ENCODE measurements around the gene ANKS1A. TPM values are rescaled to one million over a fixed set of nuclear protein-coding genes. Genes with fewer than 3 reads are reported as not detected.

The ANKS1A gene
- polyA plus RNA-seq, 4 donors = 6.5 to 29.9 (median 10.8) TPM

- Histone ChIP-seq H3K36me3 (ENCODE audit: control insufficient read depth in 3 of 3, insufficient read depth in 2 of 3, low read depth in 1 of 3, low read length in 3 of 3) (peaks cover 0 to 77% (median 5%) of the 10 kb centered on the region in 3 donors), H3K27me3 (ENCODE audit: control insufficient read depth in 3 of 3, insufficient read depth in 3 of 3, low read length in 3 of 3) (no peaks in the 10 kb centered on the region), H3K9me3 (ENCODE audit: control insufficient read depth in 2 of 2, insufficient read depth in 1 of 2, low read depth in 1 of 2, low read length in 1 of 2) (no peaks in the 10 kb centered on the region), H3K4me3 (ENCODE audit: low read depth in 1 of 3, low read length in 3 of 3) (no peak overlapping the region), H3K27ac (ENCODE audit: low read depth in 1 of 3, low read length in 2 of 3) (no peak overlapping the region), H3K4me1 (ENCODE audit: control insufficient read depth in 3 of 3, insufficient read depth in 2 of 3, low read depth in 1 of 3, low read length in 2 of 3) (no peaks in the 10 kb centered on the region)
- 91 to 96% (median 93%) methylated on average over 10 of the region's 10 CpGs for whole genome bisulfite sequencing, 3 donors
- FAIRE-seq (no peak), DNase-seq (no peak)
These were observed 184.2 kb downstream of the ANKS1A start for GRCh38 chr6:35073211-35073610.

- 93 to 95% (median 93%) methylated on average over 20 of the region's 20 CpGs for WGBS, 3 donors
- no peaks in the 10 kb centered on the region for H3K4me1 ChIP-seq (ENCODE audit: control insufficient read depth in 3 of 3, insufficient read depth in 2 of 3, low read depth in 1 of 3, low read length in 2 of 3)
- H3K4me3 ChIP-seq (ENCODE audit: low read depth in 1 of 3, low read length in 3 of 3) = no peak overlapping the region
- H3K36me3 ChIP-seq (ENCODE audit: control insufficient read depth in 3 of 3, insufficient read depth in 2 of 3, low read depth in 1 of 3, low read length in 3 of 3) = peaks cover 0 to 77% (median 5%) of the 10 kb centered on the region in 3 donors
- no peaks in the 10 kb centered on the region for H3K9me3 ChIP-seq (ENCODE audit: control insufficient read depth in 2 of 2, insufficient read depth in 1 of 2, low read depth in 1 of 2, low read length in 1 of 2)
- no peaks in the 10 kb centered on the region for H3K27me3 ChIP-seq (ENCODE audit: control insufficient read depth in 3 of 3, insufficient read depth in 3 of 3, low read length in 3 of 3)
- H3K27ac ChIP-seq (ENCODE audit: low read depth in 1 of 3, low read length in 2 of 3) = no peak overlapping the region
- FAIRE-seq = no peak
- DNase-seq = no peak
These were observed 184.9 kb downstream of the ANKS1A start for GRCh38 chr6:35073766-35074471.

- no peak overlapping the region for H3K27ac ChIP-seq (ENCODE audit: low read depth in 1 of 3, low read length in 2 of 3)
- H3K27me3 ChIP-seq (ENCODE audit: control insufficient read depth in 3 of 3, insufficient read depth in 3 of 3, low read length in 3 of 3) = no peaks in the 10 kb centered on the region
- H3K4me1 ChIP-seq (ENCODE audit: control insufficient read depth in 3 of 3, insufficient read depth in 2 of 3, low read depth in 1 of 3, low read length in 2 of 3) = no peaks in the 10 kb centered on the region
- no peak overlapping the region for H3K4me3 ChIP-seq (ENCODE audit: low read depth in 1 of 3, low read length in 3 of 3)
- H3K9me3 ChIP-seq (ENCODE audit: control insufficient read depth in 2 of 2, insufficient read depth in 1 of 2, low read depth in 1 of 2, low read length in 1 of 2) = no peaks in the 10 kb centered on the region
- WGBS, 3 donors = 87 to 90% (median 90%) methylated on average over 17 of the region's 17 CpGs
- FAIRE-seq = no peak
- DNase-seq = no peak
- H3K36me3 ChIP-seq (ENCODE audit: control insufficient read depth in 3 of 3, insufficient read depth in 2 of 3, low read depth in 1 of 3, low read length in 3 of 3) = peaks cover 5 to 93% (median 5%) of the 10 kb centered on the region in 3 donors
These were observed 188.1 kb downstream of the ANKS1A start for GRCh38 chr6:35076997-35077712.

DNA sequence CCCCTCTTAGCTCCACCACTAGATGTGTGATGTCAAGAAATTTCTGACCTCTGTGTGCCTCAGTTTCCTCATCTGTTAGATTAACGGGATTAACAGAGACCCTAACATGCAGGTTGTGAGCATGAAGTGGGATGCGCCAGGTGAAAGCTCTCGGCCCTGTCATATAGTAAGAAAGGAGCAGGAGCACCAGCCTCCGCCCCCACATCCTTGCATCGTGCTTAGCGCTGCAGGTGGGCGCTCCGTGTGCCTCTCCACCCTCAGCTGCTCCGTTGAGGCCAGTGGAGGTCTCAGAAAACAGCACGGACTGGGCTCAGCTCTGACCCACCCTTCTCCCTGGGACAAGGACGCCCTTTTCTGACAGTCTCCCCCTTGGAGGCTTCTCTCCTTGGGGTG, 188.7 kb downstream of the ANKS1A start:
- H3K9me3 ChIP-seq (ENCODE audit: control insufficient read depth in 2 of 2, insufficient read depth in 1 of 2, low read depth in 1 of 2, low read length in 1 of 2) = no peaks in the 10 kb centered on the region
- H3K36me3 ChIP-seq (ENCODE audit: control insufficient read depth in 3 of 3, insufficient read depth in 2 of 3, low read depth in 1 of 3, low read length in 3 of 3) = peaks cover 5 to 93% (median 6%) of the 10 kb centered on the region in 3 donors
- H3K27me3 ChIP-seq (ENCODE audit: control insufficient read depth in 3 of 3, insufficient read depth in 3 of 3, low read length in 3 of 3) = no peaks in the 10 kb centered on the region
- H3K4me3 ChIP-seq (ENCODE audit: low read depth in 1 of 3, low read length in 3 of 3) = no peak overlapping the region
- no peak for FAIRE-seq
- DNase-seq = no peak
- no peak overlapping the region for H3K27ac ChIP-seq (ENCODE audit: low read depth in 1 of 3, low read length in 2 of 3)
- WGBS, 3 donors = 83 to 85% (median 84%) methylated on average over 11 of the region's 11 CpGs
- H3K4me1 ChIP-seq (ENCODE audit: control insufficient read depth in 3 of 3, insufficient read depth in 2 of 3, low read depth in 1 of 3, low read length in 2 of 3) = no peaks in the 10 kb centered on the region

GRCh38 chr6:35078226-35078850, 189.3 kb downstream of the ANKS1A start:
- H3K4me3 ChIP-seq (ENCODE audit: low read depth in 1 of 3, low read length in 3 of 3) = no peak overlapping the region
- no peaks in the 10 kb centered on the region for H3K9me3 ChIP-seq (ENCODE audit: control insufficient read depth in 2 of 2, insufficient read depth in 1 of 2, low read depth in 1 of 2, low read length in 1 of 2)
- WGBS, 3 donors = 93 to 96% (median 95%) methylated on average over 18 to 20 of the region's 20 CpGs
- no peaks in the 10 kb centered on the region for H3K4me1 ChIP-seq (ENCODE audit: control insufficient read depth in 3 of 3, insufficient read depth in 2 of 3, low read depth in 1 of 3, low read length in 2 of 3)
- no peak for DNase-seq
- H3K27ac ChIP-seq (ENCODE audit: low read depth in 1 of 3, low read length in 2 of 3) = no peak overlapping the region
- no peak for FAIRE-seq
- H3K27me3 ChIP-seq (ENCODE audit: control insufficient read depth in 3 of 3, insufficient read depth in 3 of 3, low read length in 3 of 3) = no peaks in the 10 kb centered on the region
- H3K36me3 ChIP-seq (ENCODE audit: control insufficient read depth in 3 of 3, insufficient read depth in 2 of 3, low read depth in 1 of 3, low read length in 3 of 3) = peaks cover 5 to 93% (median 6%) of the 10 kb centered on the region in 3 donors

GRCh38 chr6:35078896-35079295, 189.8 kb downstream of the ANKS1A start:
- FAIRE-seq = no peak
- WGBS, 3 donors = 95 to 100% (median 99%) methylated on average over 11 of the region's 11 CpGs
- DNase-seq = no peak
- Histone ChIP-seq H3K36me3 (ENCODE audit: control insufficient read depth in 3 of 3, insufficient read depth in 2 of 3, low read depth in 1 of 3, low read length in 3 of 3) (peaks cover 5 to 95% (median 6%) of the 10 kb centered on the region in 3 donors), H3K9me3 (ENCODE audit: control insufficient read depth in 2 of 2, insufficient read depth in 1 of 2, low read depth in 1 of 2, low read length in 1 of 2) (no peaks in the 10 kb centered on the region), H3K4me3 (ENCODE audit: low read depth in 1 of 3, low read length in 3 of 3) (no peak overlapping the region), H3K27me3 (ENCODE audit: control insufficient read depth in 3 of 3, insufficient read depth in 3 of 3, low read length in 3 of 3) (no peaks in the 10 kb centered on the region), H3K4me1 (ENCODE audit: control insufficient read depth in 3 of 3, insufficient read depth in 2 of 3, low read depth in 1 of 3, low read length in 2 of 3) (no peaks in the 10 kb centered on the region), H3K27ac (ENCODE audit: low read depth in 1 of 3, low read length in 2 of 3) (no peak overlapping the region)

DNA sequence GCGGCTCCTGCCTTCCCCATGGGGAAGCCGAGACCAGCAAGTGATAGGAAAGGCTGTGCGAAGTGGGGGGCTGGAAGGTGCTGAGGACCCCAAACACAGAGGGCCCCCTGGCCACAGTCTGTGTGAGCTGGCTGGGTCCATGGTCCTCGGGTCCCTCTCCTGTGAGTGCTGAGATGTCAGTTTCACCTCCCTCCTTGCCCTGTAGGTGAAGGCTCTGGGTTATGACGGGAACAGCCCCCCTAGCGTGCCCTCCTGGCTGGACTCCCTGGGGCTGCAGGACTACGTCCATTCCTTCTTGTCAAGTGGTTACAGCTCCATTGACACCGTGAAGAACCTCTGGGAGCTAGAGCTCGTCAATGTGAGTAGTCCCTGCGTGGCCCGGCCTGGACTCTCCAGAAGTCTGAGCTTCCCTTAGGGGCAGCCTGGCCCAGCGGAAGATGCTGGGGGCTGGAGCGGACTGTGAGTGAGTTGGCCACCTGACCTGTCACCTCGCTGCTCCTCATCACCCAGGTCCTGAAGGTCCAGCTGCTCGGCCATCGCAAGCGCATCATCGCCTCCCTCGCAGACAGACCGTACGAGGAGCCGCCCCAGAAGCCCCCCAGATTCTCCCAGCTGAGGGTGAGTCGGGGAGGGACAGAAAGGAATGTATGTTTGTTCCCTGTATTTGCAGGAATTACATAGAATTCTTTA, 190.4 kb downstream of the ANKS1A start:
- Histone ChIP-seq H3K27ac (ENCODE audit: low read depth in 1 of 3, low read length in 2 of 3) (no peak overlapping the region), H3K36me3 (ENCODE audit: control insufficient read depth in 3 of 3, insufficient read depth in 2 of 3, low read depth in 1 of 3, low read length in 3 of 3) (peaks cover 5 to 95% (median 6%) of the 10 kb centered on the region in 3 donors), H3K4me1 (ENCODE audit: control insufficient read depth in 3 of 3, insufficient read depth in 2 of 3, low read depth in 1 of 3, low read length in 2 of 3) (no peaks in the 10 kb centered on the region), H3K27me3 (ENCODE audit: control insufficient read depth in 3 of 3, insufficient read depth in 3 of 3, low read length in 3 of 3) (no peaks in the 10 kb centered on the region), H3K9me3 (ENCODE audit: control insufficient read depth in 2 of 2, insufficient read depth in 1 of 2, low read depth in 1 of 2, low read length in 1 of 2) (no peaks in the 10 kb centered on the region), H3K4me3 (ENCODE audit: low read depth in 1 of 3, low read length in 3 of 3) (no peak overlapping the region)
- WGBS, 3 donors = 92 to 96% (median 94%) methylated on average over 23 of the region's 23 CpGs
- FAIRE-seq (no peak), DNase-seq (no peak)

GRCh38 chr6:35080016-35080680, 191.1 kb downstream of the ANKS1A start:
- H3K4me1 ChIP-seq (ENCODE audit: control insufficient read depth in 3 of 3, insufficient read depth in 2 of 3, low read depth in 1 of 3, low read length in 2 of 3) = no peaks in the 10 kb centered on the region
- H3K4me3 ChIP-seq (ENCODE audit: low read depth in 1 of 3, low read length in 3 of 3) = no peak overlapping the region
- 88 to 94% (median 93%) methylated on average over 13 of the region's 13 CpGs for WGBS, 3 donors
- H3K36me3 ChIP-seq (ENCODE audit: control insufficient read depth in 3 of 3, insufficient read depth in 2 of 3, low read depth in 1 of 3, low read length in 3 of 3) = peaks cover 5 to 97% (median 10%) of the 10 kb centered on the region in 3 donors
- no peaks in the 10 kb centered on the region for H3K27me3 ChIP-seq (ENCODE audit: control insufficient read depth in 3 of 3, insufficient read depth in 3 of 3, low read length in 3 of 3)
- no peak for DNase-seq
- H3K9me3 ChIP-seq (ENCODE audit: control insufficient read depth in 2 of 2, insufficient read depth in 1 of 2, low read depth in 1 of 2, low read length in 1 of 2) = no peaks in the 10 kb centered on the region
- no peak for FAIRE-seq
- no peak overlapping the region for H3K27ac ChIP-seq (ENCODE audit: low read depth in 1 of 3, low read length in 2 of 3)
